Measurements from ENCODE around the gene TRIM47. TPM values are rescaled to one million over a fixed set of nuclear protein-coding genes. Genes with fewer than 3 reads are reported as not detected.

Gene TRIM47
- total RNA-seq, 1 experiment from 2014 or later, result 6.9 TPM

GRCh38 chr17:75899353-75899752 lies 21.0 kb upstream of the TRIM47 start:
- Histone ChIP-seq H3K79me2 (ENCODE audit: insufficient read depth, low read length) (no peaks in the 10 kb centered on the region), H4K8ac (replicated peaks; ENCODE audit: insufficient read length, low read depth, low read length) (no peak overlapping the region), H2BK120ac (ENCODE audit: low read depth, low read length, poor library complexity, severe bottlenecking) (no peak overlapping the region), H3K56ac (ENCODE audit: insufficient read length, low read depth, low read length) (no peak overlapping the region), H4K91ac (ENCODE audit: insufficient read length, low read depth, low read length) (no peak overlapping the region), H3K27ac (ENCODE audit: insufficient read length, low read depth, low read length) (no peak overlapping the region), H2AFZ (ENCODE audit: low read length) (no peak overlapping the region), H3K14ac (ENCODE audit: insufficient read depth, low read length) (no peak overlapping the region), H4K5ac (ENCODE audit: insufficient read length, low read depth, low read length) (no peak overlapping the region), H3K4ac (ENCODE audit: low read depth, low read length) (no peak overlapping the region), H2BK12ac (ENCODE audit: insufficient read length, low read depth, low read length) (no peak overlapping the region), H3T11ph (ENCODE audit: low read length) (no peak overlapping the region), H3K9me3 (ENCODE audit: control insufficient read depth, low read depth, low read length) (no peaks in the 10 kb centered on the region), H2BK20ac (ENCODE audit: low read depth, low read length, poor library complexity, severe bottlenecking) (no peak overlapping the region), H3K23ac (ENCODE audit: insufficient read length, low read depth, low read length) (no peak overlapping the region), H2BK5ac (ENCODE audit: insufficient read length, low read length) (no peak overlapping the region), H3K4me2 (ENCODE audit: insufficient read depth, insufficient read length, low read length) (no peak overlapping the region), H3K4me1 (ENCODE audit: insufficient read depth, low read length) (no peaks in the 10 kb centered on the region; the same call in 1 of the 2 replicates), H2BK15ac (ENCODE audit: low read depth, low read length) (no peak overlapping the region), H3K9ac (ENCODE audit: extremely low read depth, insufficient read length, low read length) (no peak overlapping the region), H3K18ac (ENCODE audit: insufficient read length, low read depth, low read length) (no peak overlapping the region), H3K23me2 (ENCODE audit: insufficient read length, low read depth, low read length, poor library complexity, severe bottlenecking) (peaks cover 13% of the 10 kb centered on the region), H3K27me3 (ENCODE audit: insufficient read depth, low read length) (no peaks in the 10 kb centered on the region), H4K20me1 (ENCODE audit: control insufficient read depth, insufficient read depth, insufficient read length) (no peaks in the 10 kb centered on the region), H2AK5ac (ENCODE audit: insufficient read length, low read length) (no peak overlapping the region), H3K79me1 (ENCODE audit: insufficient read depth, low read depth, low read length, poor library complexity, severe bottlenecking) (no peaks in the 10 kb centered on the region)
- Mint-ChIP-seq H3K9me3 (no peaks in the 10 kb centered on the region), H3K4me3 (no peak overlapping the region), H3K27me3 (ENCODE audit: low read depth) (no peaks in the 10 kb centered on the region; the same call in 1 of the 2 replicates), H3K4me1 (peaks cover 18 to 24% of the 10 kb centered on the region in 2 experiments), H3K27ac (peak overlapping the region in 1 of 3 experiments; percentile 82; a peak in 1 of 7 replicates), H3K36me3 (ENCODE audit: insufficient read depth in 1 of 3, low read depth in 3 of 3) (peaks cover 17 to 47% (median 40%) of the 10 kb centered on the region in 3 experiments)
- WGBS (ENCODE audit: extremely low coverage, insufficient read length, low lambda C conversion rate), result no CpG with 5 or more reads among the region's 13 CpGs
- no peak for TF ChIP-seq CTCF (conservative IDR thresholded peaks at IDR 0.05)
- DNase-seq, result peak; percentile 30

Measured in H9 (cell line).